ENCODE results near the gene MOSPD3. TPM values are rescaled to one million over a fixed set of nuclear protein-coding genes. Genes with fewer than 3 reads are reported as not detected.
A peak's percentile ranks its signal among the peaks of the same experiment; 100 is the strongest.

Gene MOSPD3
- polyA plus RNA-seq, 1 of the 3 experiments (the other 2 are of a cell fraction), result 61.7 TPM

DNA sequence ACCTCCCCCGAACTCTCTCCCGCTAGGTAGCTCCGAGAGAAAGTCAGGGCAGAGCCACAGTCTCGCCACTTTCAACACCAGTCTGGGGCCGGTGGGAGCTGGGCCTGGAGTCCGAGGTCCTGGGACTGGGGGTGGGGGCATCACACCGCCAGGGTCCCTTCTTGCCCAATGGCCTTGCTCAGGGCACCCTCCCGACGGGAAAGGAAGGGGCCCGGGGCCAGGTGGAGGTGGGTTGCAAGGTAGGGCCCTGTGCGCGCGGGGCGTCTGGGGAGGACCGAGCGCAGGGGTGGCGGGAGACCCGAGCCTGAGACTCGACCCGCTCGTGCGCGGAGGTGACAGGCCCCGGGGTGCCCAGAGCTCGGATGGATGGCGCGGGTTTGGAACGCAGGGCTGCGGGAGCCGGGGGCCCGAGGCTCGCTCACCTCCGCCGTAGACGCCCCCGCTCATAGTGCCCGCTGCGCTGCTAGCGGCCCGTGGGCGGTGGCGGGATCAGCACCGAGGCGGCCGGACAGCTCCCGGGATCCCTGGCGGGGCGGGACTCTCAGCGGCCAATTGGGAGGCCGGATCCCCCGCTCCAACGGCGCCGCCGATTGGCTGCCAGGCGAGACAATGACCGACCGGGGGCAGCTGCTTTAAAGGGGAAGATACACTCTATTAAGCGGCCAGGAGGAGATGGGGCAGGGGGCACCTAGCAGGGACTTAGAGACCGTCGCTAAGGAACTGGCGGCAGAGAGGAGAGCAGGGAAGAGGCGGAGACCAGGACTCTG lies 43.8 kb downstream of the MOSPD3 start, which contains the start of gene ACTL6B:
Gene ACTL6B, minus strand, starts transcription at position 541 of the 767 bp plus-strand sequence. Its CDS starts 94 bp downstream, at position 447.
- ChIA-PET POLR2A (interaction anchor here (0.6 to 1.7 kb wide), 15 partner anchors 11 to 508 kb away, joined by 3 to 10 read pairs (median 4); partner anchors contain the start of genes GNB2, MEPCE, MOSPD3 and PCOLCE), CTCF (interaction anchor here (0.6 to 5.0 kb wide), 23 partner anchors 8 to 196 kb away, joined by 3 to 36 read pairs (median 4); partner anchors contain the start of genes GNB2, MOSPD3, POP7 and SLC12A9)
- 15% methylated on average over 44 of the region's 63 CpGs for WGBS (ENCODE audit: low lambda C conversion rate)
- peak; percentile 100 for DNase-seq
- no peak within 1 kb of the TSS for H2AFZ ChIP-seq (ENCODE audit: low read depth)
- peak within 1 kb of the TSS in 1 of 2 experiments; percentile 46; a peak in 2 of 4 replicates for H3K4me3 ChIP-seq (ENCODE audit: low read depth in 2 of 2, low read length in 1 of 2)
- no peak for TF ChIP-seq RCOR1 (IDR thresholded peaks at IDR 0.05; ENCODE audit: low read length)
- TF ChIP-seq FOXM1 (IDR thresholded peaks at IDR 0.05; ENCODE audit: low read depth), result no peak
- TF ChIP-seq POLR2AphosphoS5 (IDR thresholded peaks at IDR 0.05; ENCODE audit: low read depth, low read length), result no peak
- TF ChIP-seq, protein P1, sequence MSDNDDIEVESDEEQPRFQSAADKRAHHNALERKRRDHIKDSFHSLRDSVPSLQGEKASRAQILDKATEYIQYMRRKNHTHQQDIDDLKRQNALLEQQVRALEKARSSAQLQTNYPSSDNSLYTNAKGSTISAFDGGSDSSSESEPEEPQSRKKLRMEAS (IDR thresholded peaks at IDR 0.05; ENCODE audit: low read depth), result peak; percentile 45
- TF ChIP-seq NRF1 (IDR thresholded peaks at IDR 0.05; ENCODE audit: low read depth, low read length), result no peak
- TF ChIP-seq, protein P2, sequence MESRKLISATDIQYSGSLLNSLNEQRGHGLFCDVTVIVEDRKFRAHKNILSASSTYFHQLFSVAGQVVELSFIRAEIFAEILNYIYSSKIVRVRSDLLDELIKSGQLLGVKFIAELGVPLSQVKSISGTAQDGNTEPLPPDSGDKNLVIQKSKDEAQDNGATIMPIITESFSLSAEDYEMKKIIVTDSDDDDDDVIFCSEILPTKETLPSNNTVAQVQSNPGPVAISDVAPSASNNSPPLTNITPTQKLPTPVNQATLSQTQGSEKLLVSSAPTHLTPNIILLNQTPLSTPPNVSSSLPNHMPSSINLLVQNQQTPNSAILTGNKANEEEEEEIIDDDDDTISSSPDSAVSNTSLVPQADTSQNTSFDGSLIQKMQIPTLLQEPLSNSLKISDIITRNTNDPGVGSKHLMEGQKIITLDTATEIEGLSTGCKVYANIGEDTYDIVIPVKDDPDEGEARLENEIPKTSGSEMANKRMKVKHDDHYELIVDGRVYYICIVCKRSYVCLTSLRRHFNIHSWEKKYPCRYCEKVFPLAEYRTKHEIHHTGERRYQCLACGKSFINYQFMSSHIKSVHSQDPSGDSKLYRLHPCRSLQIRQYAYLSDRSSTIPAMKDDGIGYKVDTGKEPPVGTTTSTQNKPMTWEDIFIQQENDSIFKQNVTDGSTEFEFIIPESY (IDR thresholded peaks at IDR 0.05; ENCODE audit: borderline replicate concordance, low read depth), result no peak
- no peak for TF ChIP-seq FOSL2 (IDR thresholded peaks at IDR 0.05; ENCODE audit: borderline replicate concordance, low read depth)
- TF ChIP-seq TCF12 (IDR thresholded peaks at IDR 0.05), result no peak
- no peak for TF ChIP-seq RAD21 (IDR thresholded peaks at IDR 0.05; ENCODE audit: low read length)
- TF ChIP-seq, protein P3, sequence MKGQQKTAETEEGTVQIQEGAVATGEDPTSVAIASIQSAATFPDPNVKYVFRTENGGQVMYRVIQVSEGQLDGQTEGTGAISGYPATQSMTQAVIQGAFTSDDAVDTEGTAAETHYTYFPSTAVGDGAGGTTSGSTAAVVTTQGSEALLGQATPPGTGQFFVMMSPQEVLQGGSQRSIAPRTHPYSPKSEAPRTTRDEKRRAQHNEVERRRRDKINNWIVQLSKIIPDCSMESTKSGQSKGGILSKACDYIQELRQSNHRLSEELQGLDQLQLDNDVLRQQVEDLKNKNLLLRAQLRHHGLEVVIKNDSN (IDR thresholded peaks at IDR 0.05; ENCODE audit: borderline replicate concordance, low read depth), result no peak
- TF ChIP-seq CHD2 (IDR thresholded peaks at IDR 0.05; ENCODE audit: low read length, partially characterized antibody), result no peak
- TF ChIP-seq MXI1 (IDR thresholded peaks at IDR 0.05; ENCODE audit: low read depth, low read length), result peak; percentile 82
- TF ChIP-seq TAF1 (IDR thresholded peaks at IDR 0.05; ENCODE audit: borderline replicate concordance, low read depth, low read length), result no peak
- TF ChIP-seq, protein P4, sequence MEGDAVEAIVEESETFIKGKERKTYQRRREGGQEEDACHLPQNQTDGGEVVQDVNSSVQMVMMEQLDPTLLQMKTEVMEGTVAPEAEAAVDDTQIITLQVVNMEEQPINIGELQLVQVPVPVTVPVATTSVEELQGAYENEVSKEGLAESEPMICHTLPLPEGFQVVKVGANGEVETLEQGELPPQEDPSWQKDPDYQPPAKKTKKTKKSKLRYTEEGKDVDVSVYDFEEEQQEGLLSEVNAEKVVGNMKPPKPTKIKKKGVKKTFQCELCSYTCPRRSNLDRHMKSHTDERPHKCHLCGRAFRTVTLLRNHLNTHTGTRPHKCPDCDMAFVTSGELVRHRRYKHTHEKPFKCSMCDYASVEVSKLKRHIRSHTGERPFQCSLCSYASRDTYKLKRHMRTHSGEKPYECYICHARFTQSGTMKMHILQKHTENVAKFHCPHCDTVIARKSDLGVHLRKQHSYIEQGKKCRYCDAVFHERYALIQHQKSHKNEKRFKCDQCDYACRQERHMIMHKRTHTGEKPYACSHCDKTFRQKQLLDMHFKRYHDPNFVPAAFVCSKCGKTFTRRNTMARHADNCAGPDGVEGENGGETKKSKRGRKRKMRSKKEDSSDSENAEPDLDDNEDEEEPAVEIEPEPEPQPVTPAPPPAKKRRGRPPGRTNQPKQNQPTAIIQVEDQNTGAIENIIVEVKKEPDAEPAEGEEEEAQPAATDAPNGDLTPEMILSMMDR (IDR thresholded peaks at IDR 0.05), result no peak
- TF ChIP-seq YY1 (IDR thresholded peaks at IDR 0.05; ENCODE audit: low read depth), result no peak
- no peak for TF ChIP-seq NFIC (IDR thresholded peaks at IDR 0.05; ENCODE audit: borderline replicate concordance)
- TF ChIP-seq RXRA (IDR thresholded peaks at IDR 0.05; ENCODE audit: borderline replicate concordance, low read depth), result no peak
- TF ChIP-seq SIN3A (IDR thresholded peaks at IDR 0.05; ENCODE audit: borderline replicate concordance, low read depth, low read length), result no peak
- TF ChIP-seq RFX5 (IDR thresholded peaks at IDR 0.05; ENCODE audit: low read length), result peak; percentile 76; the same call in 1 of the 2 replicates
- TF ChIP-seq ELF1 (IDR thresholded peaks at IDR 0.05), result no peak
- TF ChIP-seq, protein P5, sequence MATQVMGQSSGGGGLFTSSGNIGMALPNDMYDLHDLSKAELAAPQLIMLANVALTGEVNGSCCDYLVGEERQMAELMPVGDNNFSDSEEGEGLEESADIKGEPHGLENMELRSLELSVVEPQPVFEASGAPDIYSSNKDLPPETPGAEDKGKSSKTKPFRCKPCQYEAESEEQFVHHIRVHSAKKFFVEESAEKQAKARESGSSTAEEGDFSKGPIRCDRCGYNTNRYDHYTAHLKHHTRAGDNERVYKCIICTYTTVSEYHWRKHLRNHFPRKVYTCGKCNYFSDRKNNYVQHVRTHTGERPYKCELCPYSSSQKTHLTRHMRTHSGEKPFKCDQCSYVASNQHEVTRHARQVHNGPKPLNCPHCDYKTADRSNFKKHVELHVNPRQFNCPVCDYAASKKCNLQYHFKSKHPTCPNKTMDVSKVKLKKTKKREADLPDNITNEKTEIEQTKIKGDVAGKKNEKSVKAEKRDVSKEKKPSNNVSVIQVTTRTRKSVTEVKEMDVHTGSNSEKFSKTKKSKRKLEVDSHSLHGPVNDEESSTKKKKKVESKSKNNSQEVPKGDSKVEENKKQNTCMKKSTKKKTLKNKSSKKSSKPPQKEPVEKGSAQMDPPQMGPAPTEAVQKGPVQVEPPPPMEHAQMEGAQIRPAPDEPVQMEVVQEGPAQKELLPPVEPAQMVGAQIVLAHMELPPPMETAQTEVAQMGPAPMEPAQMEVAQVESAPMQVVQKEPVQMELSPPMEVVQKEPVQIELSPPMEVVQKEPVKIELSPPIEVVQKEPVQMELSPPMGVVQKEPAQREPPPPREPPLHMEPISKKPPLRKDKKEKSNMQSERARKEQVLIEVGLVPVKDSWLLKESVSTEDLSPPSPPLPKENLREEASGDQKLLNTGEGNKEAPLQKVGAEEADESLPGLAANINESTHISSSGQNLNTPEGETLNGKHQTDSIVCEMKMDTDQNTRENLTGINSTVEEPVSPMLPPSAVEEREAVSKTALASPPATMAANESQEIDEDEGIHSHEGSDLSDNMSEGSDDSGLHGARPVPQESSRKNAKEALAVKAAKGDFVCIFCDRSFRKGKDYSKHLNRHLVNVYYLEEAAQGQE (IDR thresholded peaks at IDR 0.05; ENCODE audit: low read depth, low read length), result peak; percentile 100
- TF ChIP-seq EP300 (IDR thresholded peaks at IDR 0.05; ENCODE audit: borderline replicate concordance in 1 of 2, low read depth in 1 of 2, low read length in 1 of 2), result no peak
- TF ChIP-seq, protein P6, sequence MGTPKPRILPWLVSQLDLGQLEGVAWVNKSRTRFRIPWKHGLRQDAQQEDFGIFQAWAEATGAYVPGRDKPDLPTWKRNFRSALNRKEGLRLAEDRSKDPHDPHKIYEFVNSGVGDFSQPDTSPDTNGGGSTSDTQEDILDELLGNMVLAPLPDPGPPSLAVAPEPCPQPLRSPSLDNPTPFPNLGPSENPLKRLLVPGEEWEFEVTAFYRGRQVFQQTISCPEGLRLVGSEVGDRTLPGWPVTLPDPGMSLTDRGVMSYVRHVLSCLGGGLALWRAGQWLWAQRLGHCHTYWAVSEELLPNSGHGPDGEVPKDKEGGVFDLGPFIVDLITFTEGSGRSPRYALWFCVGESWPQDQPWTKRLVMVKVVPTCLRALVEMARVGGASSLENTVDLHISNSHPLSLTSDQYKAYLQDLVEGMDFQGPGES (IDR thresholded peaks at IDR 0.05; ENCODE audit: low read depth, low read length), result no peak
- peaks cover 0 to 6% of the 10 kb centered on the region in 2 experiments; a peak in 1 of 4 replicates for H3K4me1 ChIP-seq (ENCODE audit: control insufficient read depth in 1 of 2, insufficient read depth in 2 of 2, low read depth in 1 of 2, low read length in 1 of 2)
- H3K9me3 ChIP-seq, result no peaks in the 10 kb centered on the region
- no peaks in the 10 kb centered on the region for H3F3A ChIP-seq (replicated peaks; ENCODE audit: insufficient read depth)
- peaks cover 17% of the 10 kb centered on the region; the same call in 1 of the 2 replicates for H3K27me3 ChIP-seq (ENCODE audit: insufficient read depth)
- peak within 1 kb of the TSS in 1 of 2 experiments; percentile 40; a peak in 1 of 4 replicates for H3K27ac ChIP-seq (ENCODE audit: low read depth in 2 of 2, low read length in 1 of 2)
- H3K9me2 ChIP-seq, result no peaks in the 10 kb centered on the region
- no peaks in the 10 kb centered on the region for H4K20me1 ChIP-seq (ENCODE audit: insufficient read depth)
- H3K36me3 ChIP-seq (replicated peaks in 1 of 2; ENCODE audit: control insufficient read depth in 1 of 2, insufficient read depth in 2 of 2, low read length in 1 of 2), result no peaks in the 10 kb centered on the region
- H3K4me2 ChIP-seq, result peak within 1 kb of the TSS; percentile 65
- H3K79me2 ChIP-seq (ENCODE audit: insufficient read depth), result no peaks in the 10 kb centered on the region
- H3K9ac ChIP-seq, result no peak within 1 kb of the TSS

Data from SK-N-SH (cell line).